H1 (cell line): ENCODE data around the gene DNTT. TPM values are rescaled to one million over a fixed set of nuclear protein-coding genes. Genes with fewer than 3 reads are reported as not detected.

Source experiments
- CHD7 ChIP-seq: fragments of 300-600 bp; sonication (generic); IDR thresholded peaks from 2 replicates; pipeline ENCODE4 v1.7.1; 2012; ENCODE audit warnings: low read length, moderate library complexity, mild to moderate bottlenecking, inconsistent platforms; ENCODE audit not compliant: insufficient replicate concordance
- E2F6 ChIP-seq: IDR thresholded peaks from 2 replicates; pipeline ENCODE4 v1.6.1; 2012; ENCODE audit warnings: inconsistent platforms
- GTF2F1 ChIP-seq: IDR thresholded peaks from 2 replicates; pipeline ENCODE4 v1.6.1; 2012; ENCODE audit warnings: low read depth, low read length, improper control_type of control experiment, borderline replicate concordance
- KDM1A ChIP-seq: fragments of 200-600, 300-600 bp; sonication (generic); IDR thresholded peaks from 2 replicates; pipeline ENCODE4 v1.7.1; 2016; ENCODE audit warnings: mild to moderate bottlenecking, low read length, borderline replicate concordance
- RBBP5 ChIP-seq: IDR thresholded peaks from 2 replicates; pipeline ENCODE4 v1.7.1; 2012; ENCODE audit warnings: low read depth, mild to moderate bottlenecking, inconsistent platforms, low read length, moderate library complexity, borderline replicate concordance
- polyA plus RNA-seq, 7 experiments: library from polyadenylated mRNA; depleted of rRNA in 3 of 7; stranded (reverse) in 5 of 7; unstranded in 2 of 7; fragments of >200 nt in 5 of 7; fragments of 200-250 nt in 2 of 7; gene quantifications; 1 replicate in 5 of 7; 2 replicates in 1 of 7; 4 replicates in 1 of 7; pipeline versions ENCODE4 v1.2.1 to v1.2.3, GENCODE V29; 2011 to 2013; ENCODE audit warnings: missing spikeins in 2 of 7, mixed read lengths in 2 of 7
- total RNA-seq: library from RNA; stranded (reverse); fragmentation: NEBNext Ultra II Directional; extraction: Animal tissue kit (Norgen Biotek cat#: 25700); gene quantifications from 2 replicates; pipeline ENCODE4 v1.2.1, GENCODE V29; 2021

The DNTT gene
- total and polyA plus RNA-seq, 2 of the 8 experiments (the other 6 are each of a cell fraction or from before 2014, with no cell fraction given), result not detected

DNA sequence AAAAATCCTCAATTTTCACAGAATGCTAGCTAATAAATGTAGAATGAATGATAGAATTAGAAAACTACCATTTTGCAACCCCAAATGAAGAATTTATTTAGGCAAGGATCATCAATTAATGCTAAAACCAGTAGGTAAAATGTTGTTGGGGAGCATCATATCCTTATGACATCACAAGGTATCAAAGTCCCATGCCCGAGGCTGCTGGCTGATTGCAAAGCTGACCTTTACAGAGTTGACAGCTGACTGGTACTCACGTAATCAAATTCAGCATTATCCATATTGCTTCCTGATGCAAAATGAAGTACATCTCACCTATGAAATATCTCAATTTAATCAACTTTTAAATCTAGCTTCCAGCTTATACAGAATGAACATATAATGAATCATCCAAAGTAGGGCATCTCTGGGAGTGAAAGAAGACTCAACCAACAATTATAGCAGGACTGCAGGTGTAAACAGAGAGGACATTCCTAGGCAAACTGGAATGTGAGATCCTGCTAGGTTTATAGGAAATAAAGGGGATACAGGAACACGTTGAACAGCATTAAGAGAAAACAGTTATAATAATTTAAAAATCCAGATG, 22.7 kb upstream of the DNTT start (continued):
- TF ChIP-seq CHD7, result no peak
- no peak for TF ChIP-seq E2F6
- TF ChIP-seq RBBP5, result no peak
- TF ChIP-seq KDM1A, result no peak
- no peak for TF ChIP-seq GTF2F1
